Measurements from ENCODE around the gene MEX3A. TPM values are rescaled to one million over a fixed set of nuclear protein-coding genes. Genes with fewer than 3 reads are reported as not detected.
A peak's percentile ranks its signal among the peaks of the same experiment; 100 is the strongest.

MEX3A gene
- total and polyA plus RNA-seq, 4 donors, result 0.52 to 1.3 (median 0.91) TPM

GRCh38 chr1:156128654-156129597, 46.7 kb upstream of the MEX3A start:
- TF ChIP-seq RXRA (IDR thresholded peaks at IDR 0.05) (peak; percentile 13 to 27), REST (IDR thresholded peaks at IDR 0.05) (no peak), GABPA (IDR thresholded peaks at IDR 0.05 in 1 of 2, conservative IDR thresholded peaks at IDR 0.05 in 1 of 2) (no peak), YY1 (IDR thresholded peaks at IDR 0.05) (peak; percentile 24), TAF1 (conservative IDR thresholded peaks at IDR 0.05) (no peak), JUND (IDR thresholded peaks at IDR 0.05) (no peak), MAX (IDR thresholded peaks at IDR 0.05) (no peak), HNF4A (conservative IDR thresholded peaks at IDR 0.05) (no peak), RAD21 (IDR thresholded peaks at IDR 0.05) (peak in 1 of 2 donors; percentile 5), CTCF (IDR thresholded peaks at IDR 0.05; ENCODE audit: low read depth, low read length, missing input control) (no peak), EGR1 (IDR thresholded peaks at IDR 0.05; ENCODE audit: low read depth in 2 of 2) (no peak), NR2F2 (IDR thresholded peaks at IDR 0.05) (peak; percentile 71), FOXA1 (IDR thresholded peaks at IDR 0.05) (no peak), FOXA2 (IDR thresholded peaks at IDR 0.05) (no peak), ATF3 (IDR thresholded peaks at IDR 0.05) (no peak), SP1 (IDR thresholded peaks at IDR 0.05) (peak; percentile 52)
- Histone ChIP-seq H3K9ac (ENCODE audit: low read depth in 1 of 2, low read length in 2 of 2) (peak overlapping the region; percentile 29 to 54), H3K4me1 (ENCODE audit: control insufficient read depth in 4 of 4, insufficient read depth in 4 of 4, low read length in 3 of 4) (peaks cover 2 to 39% (median 23%) of the 10 kb centered on the region in 4 donors), H3K4me3 (ENCODE audit: low read depth in 1 of 3, low read length in 3 of 3) (no peak overlapping the region), H3K9me3 (ENCODE audit: control insufficient read depth in 4 of 4, low read length in 3 of 4) (no peaks in the 10 kb centered on the region), H3K27ac (ENCODE audit: low read depth in 1 of 2, low read length in 2 of 2) (peak overlapping the region; percentile 31 to 79), H3K27me3 (ENCODE audit: control insufficient read depth in 4 of 4, insufficient read depth in 4 of 4, low read length in 3 of 4) (no peaks in the 10 kb centered on the region), H3K36me3 (ENCODE audit: control insufficient read depth in 4 of 4, insufficient read depth in 3 of 4, low read depth in 1 of 4, low read length in 3 of 4) (peaks cover 2 to 15% (median 5%) of the 10 kb centered on the region in 4 donors)
- 68% methylated on average over 8 of the region's 8 CpGs for WGBS
- no peak for DNase-seq (ENCODE audit: low spot score)

- H3K4me3 ChIP-seq (ENCODE audit: low read depth in 1 of 3, low read length in 3 of 3), result no peak overlapping the region
- H3K27me3 ChIP-seq (ENCODE audit: control insufficient read depth in 4 of 4, insufficient read depth in 4 of 4, low read length in 3 of 4), result no peaks in the 10 kb centered on the region
- TF ChIP-seq GABPA (IDR thresholded peaks at IDR 0.05 in 1 of 2, conservative IDR thresholded peaks at IDR 0.05 in 1 of 2) (no peak), HNF4A (conservative IDR thresholded peaks at IDR 0.05) (no peak), TAF1 (conservative IDR thresholded peaks at IDR 0.05) (no peak), ATF3 (IDR thresholded peaks at IDR 0.05) (no peak), JUND (IDR thresholded peaks at IDR 0.05) (no peak), EGR1 (IDR thresholded peaks at IDR 0.05; ENCODE audit: low read depth in 2 of 2) (no peak), MAX (IDR thresholded peaks at IDR 0.05) (no peak), SP1 (IDR thresholded peaks at IDR 0.05) (no peak), REST (IDR thresholded peaks at IDR 0.05) (no peak), NR2F2 (IDR thresholded peaks at IDR 0.05) (no peak), YY1 (IDR thresholded peaks at IDR 0.05) (no peak), FOXA2 (IDR thresholded peaks at IDR 0.05) (no peak), RXRA (IDR thresholded peaks at IDR 0.05) (no peak)
Measured at GRCh38 chr1:156128308-156128653, 46.0 kb upstream of the MEX3A start.

More at GRCh38 chr1:156128308-156128653, 46.0 kb upstream of the MEX3A start:
- Histone ChIP-seq H3K9ac (ENCODE audit: low read depth in 1 of 2, low read length in 2 of 2) (peak overlapping the region; percentile 1 to 29), H3K4me1 (ENCODE audit: control insufficient read depth in 4 of 4, insufficient read depth in 4 of 4, low read length in 3 of 4) (peaks cover 4 to 45% (median 29%) of the 10 kb centered on the region in 4 donors), H3K9me3 (ENCODE audit: control insufficient read depth in 4 of 4, low read length in 3 of 4) (no peaks in the 10 kb centered on the region), H3K27ac (ENCODE audit: low read depth in 1 of 2, low read length in 2 of 2) (peak overlapping the region; percentile 31 to 79), H3K36me3 (ENCODE audit: control insufficient read depth in 4 of 4, insufficient read depth in 3 of 4, low read depth in 1 of 4, low read length in 3 of 4) (peaks cover 0 to 10% (median 3%) of the 10 kb centered on the region in 4 donors)
- no peak for DNase-seq (ENCODE audit: low spot score)
- WGBS, result 76% methylated on average over 2 of the region's 2 CpGs
